HG02938 (cell line): ENCODE data around the gene THSD4.

Experiments
- ATAC-seq: cut with Tn5 transposase; IDR thresholded peaks from one replicate; pipeline ENCODE4 v1.9.1; 2021; ENCODE audit warnings: mild to moderate bottlenecking, moderate library complexity; ENCODE audit not compliant: unreplicated experiment

The THSD4 gene

DNA sequence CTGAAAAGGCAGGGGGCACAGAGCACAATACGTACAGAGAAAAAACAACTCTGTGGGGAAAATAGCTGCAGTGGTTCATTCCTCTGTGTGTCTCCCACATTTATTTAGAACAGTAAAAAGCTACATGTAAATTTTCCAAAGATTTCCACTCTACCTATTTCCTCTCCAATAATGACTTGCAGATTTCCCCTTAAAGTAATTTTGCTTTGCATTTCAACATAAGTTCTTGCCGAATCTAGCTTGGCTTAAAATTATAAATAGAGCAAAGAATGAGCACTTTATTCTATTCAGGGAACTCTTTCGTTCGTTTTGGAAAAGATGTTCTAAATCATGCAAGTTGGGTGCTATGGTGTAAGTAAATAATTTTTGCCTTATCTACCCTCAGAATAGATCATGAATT is 636.9 kb downstream of the THSD4 start:
- no peak for ATAC-seq

DNA sequence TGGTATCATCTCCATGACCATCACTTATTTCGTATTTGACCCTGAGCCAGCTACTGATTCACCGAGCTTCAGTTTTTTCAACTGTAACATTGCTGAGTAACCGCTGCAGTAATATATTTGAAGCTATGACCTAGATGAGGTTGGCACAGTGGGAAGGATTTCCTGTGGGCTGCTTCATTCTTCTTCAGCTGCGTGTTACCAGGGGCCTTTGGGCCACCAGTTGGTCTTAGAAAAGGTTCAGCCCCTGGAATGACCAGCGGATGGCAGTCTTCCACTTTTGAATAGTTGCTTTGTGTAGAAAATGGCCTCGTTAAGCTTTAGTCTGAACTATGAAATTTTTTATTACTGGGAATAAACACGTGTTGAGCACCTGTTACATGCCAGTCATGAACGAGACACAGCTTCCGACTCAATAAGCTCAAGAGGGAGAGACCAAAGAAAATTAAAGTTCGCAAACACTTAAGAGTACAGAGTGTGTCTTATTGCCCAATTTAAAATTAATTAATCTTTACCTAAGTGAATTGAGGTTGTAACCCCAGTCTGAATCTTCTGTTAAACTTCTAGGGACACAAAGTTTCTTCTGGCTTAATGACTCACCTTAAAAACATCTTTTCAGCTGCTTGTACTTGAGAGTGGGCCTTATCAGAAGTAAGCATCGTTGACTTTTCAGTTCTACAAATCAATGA is 637.5 kb downstream of the THSD4 start:
- no peak for ATAC-seq

DNA sequence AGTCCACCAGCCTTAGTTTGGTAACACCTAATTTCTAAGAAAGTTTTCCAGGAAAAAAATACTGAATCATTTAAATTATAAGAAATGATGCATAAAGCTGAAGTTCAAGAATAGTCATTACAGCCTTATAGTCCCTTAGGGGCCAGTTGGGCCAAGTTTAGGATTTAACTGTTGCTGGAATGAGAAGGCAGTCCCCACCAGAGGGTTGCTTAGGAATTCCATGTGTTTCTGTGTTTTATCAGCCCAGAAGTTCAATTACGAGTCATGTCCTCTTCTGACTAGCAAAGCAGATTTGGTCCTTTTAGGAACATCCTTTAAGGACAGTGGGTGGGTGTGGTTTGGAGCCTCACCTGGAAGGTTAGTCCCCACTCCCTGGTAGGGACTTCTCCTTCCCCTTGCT is 638.1 kb downstream of the THSD4 start:
- ATAC-seq, result no peak

DNA sequence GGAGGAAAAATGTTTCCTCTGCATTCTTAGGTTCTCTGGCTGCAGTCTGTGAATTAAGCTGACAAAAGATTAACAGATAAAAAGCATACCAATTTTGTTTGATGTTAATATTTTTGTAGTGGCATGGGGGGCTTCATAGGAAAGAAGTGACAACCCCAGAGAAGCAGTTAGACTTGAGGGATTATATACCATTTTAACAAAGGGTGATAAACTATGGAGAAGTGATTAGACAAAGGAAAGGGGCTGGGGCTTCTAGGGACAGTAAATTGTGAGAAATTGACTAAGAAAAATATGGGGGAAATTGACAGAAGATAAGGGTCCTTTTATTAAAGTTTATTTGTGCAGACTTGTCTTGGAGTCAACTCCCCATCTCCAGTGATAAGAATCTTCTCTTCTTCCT is 639.4 kb downstream of the THSD4 start:
- ATAC-seq, result no peak

DNA sequence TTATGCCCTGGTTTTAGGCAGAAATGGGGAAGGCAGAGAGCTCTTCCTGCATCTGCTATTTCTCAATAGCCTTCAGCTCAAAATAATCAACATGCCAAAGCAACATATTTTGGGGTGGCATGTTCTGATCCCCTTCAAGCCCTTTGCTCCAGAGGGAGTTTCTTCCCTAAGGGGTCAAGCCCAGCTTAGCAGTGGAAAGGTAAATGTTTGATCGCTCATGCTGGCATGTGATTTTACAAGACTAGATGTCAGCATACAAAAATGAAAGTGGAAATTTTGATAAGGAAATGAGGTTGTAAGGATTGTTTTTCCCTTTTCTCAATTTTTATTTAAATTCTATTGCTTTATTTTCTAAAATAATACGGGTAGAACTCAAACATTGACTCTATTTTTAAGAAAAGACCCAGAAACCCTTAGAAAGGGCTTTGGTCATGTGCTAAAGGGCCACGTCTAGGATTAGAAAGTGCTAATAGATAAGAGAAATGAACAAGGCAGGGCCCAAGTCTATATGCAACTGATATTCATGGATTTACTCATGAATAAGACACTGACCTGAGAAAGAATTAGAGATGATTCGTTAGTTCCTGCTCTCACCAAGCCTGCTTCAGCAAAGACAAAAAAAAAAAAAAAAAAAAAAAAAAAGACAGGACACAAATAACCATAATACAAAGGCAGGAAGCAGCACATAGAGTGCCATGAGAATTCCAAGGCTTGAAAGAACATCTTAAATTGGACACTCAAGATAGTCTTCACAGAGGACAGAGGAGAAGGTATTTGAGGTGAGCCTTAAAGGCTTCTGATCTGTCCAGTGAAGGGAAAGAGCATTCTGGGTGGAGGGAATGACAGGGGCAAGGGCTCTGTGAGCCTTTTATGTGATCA is 640.1 kb downstream of the THSD4 start:
- no peak for ATAC-seq

DNA sequence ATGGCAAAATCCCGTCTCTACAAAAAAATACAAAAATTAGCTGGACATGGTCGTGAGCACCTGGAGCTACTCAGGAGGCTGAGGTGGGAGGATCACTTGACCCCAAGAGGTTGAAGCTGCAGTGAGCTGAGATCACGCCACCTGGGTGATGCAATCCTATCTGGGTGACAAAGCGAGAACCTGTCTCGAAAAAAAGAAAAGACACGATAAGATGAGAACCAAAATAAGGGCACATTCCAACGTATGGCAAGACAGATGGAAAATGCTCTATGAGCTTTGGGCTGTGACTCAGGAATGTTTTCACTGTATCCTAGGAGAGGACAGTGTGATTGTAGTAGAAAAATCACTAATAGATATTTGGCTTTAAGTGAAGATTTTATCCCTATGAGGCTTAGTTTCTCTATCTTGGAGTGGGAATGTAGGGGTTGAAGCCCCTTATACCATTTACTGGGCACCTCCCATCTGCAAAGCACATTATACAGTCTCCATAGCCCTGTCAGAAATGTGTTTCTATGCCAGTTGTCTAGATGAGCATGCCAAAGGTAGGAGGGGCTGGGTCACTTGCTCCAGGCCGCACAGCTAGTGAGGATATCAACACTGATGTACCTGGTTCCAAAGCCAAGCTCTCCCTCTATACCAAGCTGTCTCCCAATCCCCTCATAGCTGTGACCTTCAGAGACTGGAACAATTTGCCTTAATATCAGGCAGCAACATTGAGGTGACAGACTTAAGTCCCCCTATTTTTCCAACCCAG is 641.5 kb downstream of the THSD4 start:
- ATAC-seq, result no peak

DNA sequence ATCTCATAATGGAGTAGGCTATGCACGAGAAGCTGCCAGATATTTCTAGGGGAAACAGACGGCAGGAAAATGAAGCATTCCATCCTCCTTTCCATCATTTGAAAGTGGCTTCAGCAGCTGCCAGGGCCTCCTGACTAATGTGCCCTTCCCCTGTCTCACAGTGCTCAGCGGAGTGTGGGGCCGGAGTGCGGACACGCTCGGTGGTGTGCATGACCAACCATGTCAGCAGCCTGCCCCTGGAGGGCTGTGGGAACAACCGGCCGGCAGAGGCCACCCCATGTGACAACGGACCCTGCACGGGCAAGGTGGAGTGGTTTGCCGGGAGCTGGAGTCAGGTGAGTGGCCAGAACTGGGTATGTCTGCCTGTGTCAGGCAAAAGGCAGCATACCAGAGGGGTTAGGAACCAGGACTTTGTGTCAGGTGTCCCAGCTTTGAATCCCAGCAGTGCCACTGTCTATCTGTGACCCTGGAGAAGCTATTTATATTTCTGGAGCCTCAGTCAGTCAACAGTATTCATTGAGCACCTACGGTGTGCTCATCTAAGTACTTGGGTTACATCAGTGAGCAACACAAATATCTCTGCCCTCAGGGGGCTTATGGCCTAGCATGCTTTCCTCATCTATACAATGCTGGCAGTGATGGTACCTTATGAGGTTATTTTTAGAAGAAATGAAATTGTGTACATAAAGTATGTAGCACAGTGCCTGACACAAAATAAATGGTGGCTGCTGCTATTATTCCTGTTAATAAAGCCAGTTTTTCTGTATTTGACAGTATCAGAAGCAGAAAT is 642.7 kb downstream of the THSD4 start:
- ATAC-seq, result no peak

DNA sequence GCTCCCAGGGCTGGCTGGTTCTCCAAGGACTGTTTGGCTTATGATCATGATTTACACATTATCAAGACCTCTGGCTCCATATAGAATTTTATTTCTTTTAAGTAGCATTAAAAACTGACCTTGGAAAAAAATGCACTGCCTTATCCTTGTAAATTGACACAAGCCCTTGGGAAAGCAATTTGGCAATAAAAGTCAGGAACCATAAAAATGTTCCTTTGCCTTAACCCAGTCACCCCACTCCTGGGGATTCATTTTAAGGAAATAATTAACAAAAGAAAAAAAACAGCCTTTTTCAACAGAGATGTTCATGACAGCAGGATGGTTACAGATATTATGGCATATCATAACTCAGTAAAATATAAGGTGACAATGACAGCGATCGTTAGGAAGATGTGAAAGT is 643.4 kb downstream of the THSD4 start:
- no peak for ATAC-seq

DNA sequence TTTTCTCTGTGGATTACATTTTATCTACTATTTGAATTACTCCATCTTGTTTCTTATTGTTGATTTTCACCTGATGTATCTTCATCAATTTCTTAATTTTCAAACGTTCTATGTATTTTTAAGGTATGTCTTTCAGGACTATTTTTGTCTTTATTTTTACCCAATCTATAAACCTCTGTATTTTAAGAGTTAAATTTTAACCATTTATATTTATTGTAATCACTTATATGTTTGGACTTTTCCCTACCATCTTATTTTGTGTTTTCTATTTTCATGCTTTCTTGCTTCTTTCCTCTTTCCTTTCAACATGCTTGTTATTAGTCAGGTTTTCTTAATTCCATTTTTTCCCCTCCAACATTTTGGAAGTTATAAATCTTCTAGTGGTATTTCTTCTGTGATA is 645.6 kb downstream of the THSD4 start:
- ATAC-seq, result no peak

DNA sequence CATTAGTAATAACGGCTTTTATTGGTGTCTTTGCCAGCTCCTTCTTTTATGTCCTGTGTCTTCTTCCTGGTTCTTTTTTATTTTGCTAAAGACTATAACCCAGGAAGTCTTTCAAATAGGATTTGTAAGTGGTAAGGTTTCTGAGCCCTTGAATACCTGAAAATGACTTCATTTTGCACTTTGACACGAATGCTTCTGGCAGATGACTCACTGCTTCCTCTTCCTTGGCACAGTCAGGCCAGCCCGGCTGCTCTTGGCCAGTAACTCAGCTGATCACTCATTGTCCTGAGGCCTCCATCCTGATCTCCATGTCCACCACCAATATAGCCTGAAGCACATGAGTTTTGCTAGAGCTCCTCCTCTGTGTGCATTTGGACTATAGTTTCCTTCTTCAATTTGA is 646.4 kb downstream of the THSD4 start:
- no peak for ATAC-seq

DNA sequence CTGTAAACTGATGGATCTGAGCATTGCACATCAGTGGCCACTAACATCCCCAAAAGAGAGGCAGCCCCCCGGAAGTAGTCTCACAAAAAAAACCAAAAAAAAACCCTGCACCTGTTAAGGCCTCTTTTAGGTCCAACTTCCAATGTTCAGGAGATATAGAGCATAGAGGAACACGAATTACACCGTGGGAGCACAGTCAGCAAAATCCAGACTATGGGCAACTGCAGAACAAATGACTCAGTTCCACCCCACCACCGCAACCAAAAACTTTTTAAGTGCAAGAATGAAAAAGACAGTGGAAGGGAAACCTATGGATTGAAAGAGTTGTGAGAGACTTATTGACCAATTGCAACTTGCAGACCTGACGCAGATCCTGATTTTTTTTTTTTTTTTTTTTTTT is 652.9 kb downstream of the THSD4 start:
- ATAC-seq, result no peak

DNA sequence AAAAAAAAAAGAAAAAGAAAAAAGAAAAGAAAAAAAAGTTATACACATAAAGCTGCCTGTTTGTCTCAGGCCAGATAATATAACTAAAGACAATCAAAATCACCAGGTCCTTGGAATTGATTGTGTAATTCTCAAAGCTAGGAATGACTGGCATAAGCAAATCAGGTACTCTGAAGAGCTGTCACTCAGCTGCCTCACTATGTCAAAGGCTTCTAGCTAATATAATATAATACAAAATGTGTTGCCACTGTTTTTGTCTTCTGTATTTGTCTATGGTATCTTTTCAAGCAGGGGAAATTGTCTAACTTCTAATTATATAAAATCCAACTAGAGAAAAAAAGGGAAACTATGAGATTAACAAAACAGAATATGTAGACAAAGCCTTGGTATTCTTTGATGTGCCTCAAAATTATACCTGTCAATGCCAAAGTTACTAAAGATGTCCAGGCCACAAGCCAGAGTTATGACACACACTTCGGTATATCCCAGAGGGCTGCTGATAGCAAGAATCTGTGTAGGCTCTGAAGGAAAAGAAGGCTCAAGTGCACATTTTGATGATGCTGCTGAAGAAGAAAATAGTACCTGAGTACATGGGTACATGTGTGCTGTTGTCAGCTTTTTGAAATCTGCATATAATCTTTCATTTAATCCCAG is 658.1 kb downstream of the THSD4 start:
- ATAC-seq, result no peak

DNA sequence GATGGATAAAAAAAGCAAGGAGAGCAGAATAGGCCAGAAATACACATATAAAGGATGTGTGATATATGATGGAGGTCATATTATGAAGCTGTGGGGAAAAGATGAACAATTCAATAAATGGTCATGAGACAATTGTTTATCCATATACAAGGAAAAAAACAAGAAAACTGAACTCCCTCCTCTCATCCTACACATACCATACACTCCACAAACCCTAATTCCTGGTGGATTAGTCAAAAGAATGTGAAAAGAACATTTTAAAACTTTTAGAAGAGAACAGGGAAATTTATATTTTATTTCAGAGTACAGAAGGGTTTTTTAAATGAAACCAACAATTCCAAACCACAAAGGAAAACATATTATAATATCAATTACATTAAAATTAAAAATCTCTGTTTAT is 660.6 kb downstream of the THSD4 start:
- no peak for ATAC-seq

DNA sequence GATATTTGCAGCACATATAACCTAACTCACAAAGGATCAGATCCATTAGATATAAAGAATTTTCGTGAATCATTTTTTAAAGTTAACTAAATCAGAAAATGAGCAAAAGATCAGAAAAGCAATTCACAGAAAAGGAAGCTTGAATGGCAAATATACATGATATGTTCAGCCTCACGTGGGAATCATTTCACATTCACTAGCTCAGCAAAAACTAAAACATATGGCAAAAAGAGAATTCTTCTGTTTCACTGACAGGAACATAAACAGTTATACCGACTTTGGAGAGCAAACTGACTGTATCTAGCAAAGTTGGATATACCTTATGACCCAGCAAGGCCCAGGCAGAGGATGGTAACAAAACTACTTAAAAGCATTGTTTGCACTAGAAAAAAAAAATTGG is 661.0 kb downstream of the THSD4 start:
- ATAC-seq, result no peak

DNA sequence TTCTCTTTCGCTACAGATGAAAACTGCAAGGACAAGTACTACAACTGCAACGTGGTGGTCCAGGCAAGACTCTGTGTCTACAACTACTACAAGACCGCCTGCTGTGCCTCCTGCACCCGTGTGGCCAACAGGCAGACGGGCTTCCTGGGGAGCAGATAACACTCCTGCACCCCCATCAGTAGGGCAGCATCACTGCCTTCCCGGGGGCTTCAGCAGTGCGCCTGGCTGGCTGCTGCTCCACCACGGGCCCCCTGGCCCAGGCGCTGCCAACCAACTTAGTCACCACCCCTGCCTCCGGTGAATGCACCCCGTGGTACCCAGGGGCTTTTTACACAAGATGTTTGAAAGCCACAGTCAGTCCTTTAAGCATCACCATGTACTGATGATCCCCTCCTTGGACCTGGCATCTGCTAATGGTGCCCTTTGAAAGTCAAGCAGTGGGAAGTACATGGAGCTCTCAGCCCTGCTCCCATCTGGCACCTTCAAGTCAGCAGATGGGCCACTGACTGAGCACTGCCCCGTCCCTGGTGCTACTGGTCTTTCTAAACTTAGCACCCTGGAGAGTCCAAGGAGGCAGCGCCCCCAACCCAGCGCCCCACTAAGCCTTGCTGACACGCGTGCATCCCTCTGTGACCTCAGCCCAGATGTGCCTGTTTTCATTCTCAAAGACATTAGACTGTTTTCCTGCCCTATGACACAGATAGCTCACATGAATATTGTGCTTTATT is 662.1 kb downstream of the THSD4 start:
- no peak for ATAC-seq

DNA sequence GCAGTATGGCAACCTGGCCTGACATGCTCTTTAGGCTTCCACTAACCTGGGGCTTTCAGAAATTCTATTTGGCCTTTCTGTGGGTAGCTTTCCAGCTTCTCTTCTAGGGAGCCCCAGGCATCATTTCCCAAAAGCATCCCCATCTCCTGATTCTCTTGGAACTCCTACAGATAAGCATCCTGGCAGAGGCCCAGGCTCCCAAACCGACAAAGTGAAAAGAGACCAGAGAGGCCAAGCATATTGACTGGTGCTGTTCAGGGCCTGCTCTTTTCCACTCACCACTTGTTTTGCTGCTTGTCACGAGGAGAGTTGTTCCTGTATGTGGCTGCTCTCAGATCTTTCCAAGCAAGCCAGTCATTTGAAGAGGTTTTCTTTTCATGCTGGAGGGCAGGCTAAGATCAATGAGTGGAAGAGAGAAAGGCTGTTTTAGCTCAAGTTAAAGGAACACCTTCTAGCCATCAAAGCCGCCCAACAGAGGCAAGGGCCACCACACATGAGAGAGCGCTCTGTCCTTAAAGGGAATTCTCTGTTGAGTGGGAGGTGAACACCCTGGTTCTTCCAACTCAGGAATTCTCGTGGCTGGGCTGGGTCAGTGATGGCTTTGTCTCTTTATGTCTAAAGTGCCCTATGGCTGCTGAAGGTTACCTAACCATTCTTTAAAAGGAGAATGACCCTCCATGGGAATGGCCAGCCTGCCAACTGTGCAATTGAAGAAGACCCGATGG is 664.0 kb downstream of the THSD4 start:
- no peak for ATAC-seq

DNA sequence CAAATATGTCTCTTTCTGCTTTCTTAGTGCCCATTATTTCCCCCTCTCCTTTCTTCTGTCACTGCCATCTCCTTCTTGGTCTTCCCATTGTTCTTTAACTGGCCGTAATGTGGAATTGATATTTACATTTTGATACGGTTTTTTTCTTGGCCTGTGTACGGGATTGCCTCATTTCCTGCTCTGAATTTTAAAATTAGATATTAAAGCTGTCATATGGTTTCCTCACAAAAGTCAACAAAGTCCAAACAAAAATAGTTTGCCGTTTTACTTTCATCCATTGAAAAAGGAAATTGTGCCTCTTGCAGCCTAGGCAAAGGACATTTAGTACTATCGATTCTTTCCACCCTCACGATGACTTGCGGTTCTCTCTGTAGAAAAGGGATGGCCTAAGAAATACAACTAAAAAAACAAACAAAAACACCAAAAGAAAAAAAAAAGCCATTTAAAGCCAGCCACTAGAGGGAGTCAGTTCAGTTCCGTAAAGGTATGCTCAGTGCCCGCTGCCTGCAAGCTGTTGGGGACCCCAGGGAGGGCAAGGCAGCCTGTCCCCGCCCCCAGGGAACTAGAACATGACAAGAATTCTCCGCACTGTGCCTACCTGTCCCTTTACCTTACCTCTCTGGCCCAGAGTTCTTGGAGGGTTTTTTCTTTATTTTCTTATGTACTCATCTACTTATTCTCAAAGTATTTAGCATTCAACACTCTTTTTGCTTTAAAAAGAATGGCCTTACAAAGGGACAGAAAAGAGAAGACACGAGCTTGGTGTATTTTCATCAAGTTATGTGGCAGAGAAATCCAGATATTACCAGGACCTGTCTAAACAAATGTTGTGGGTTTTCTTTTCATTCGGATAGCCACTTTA is 665.1 kb downstream of the THSD4 start:
- no peak for ATAC-seq
